HL-60 (cell line): ENCODE data around the gene MGST1.

Experiments used
- DNase-seq, 2 experiments: peaks; one replicate each; pipeline ENCODE4 v3.0.0-alpha.2; 2010 to 2020; ENCODE audit warnings: low read depth in 1 of 2, low spot score in 1 of 2
- H3K27ac ChIP-seq: fragments of 250-450 bp; sonication (Bioruptor Pico); replicated peaks from 2 replicates; pipeline ENCODE4 v1.5.1; 2020; ENCODE audit warnings: mild to moderate bottlenecking, moderate library complexity
- H3K27me3 ChIP-seq: fragments of 250-450 bp; sonication (Bioruptor Pico); 2 replicates; pipeline ENCODE4 v1.5.1; 2021; ENCODE audit warnings: mild to moderate bottlenecking, moderate library complexity; ENCODE audit not compliant: insufficient read depth, poor library complexity, severe bottlenecking
- H3K4me3 ChIP-seq: replicated peaks from 2 replicates; pipeline ENCODE4 v1.5.1; 2011; ENCODE audit warnings: mild to moderate bottlenecking, control low read depth, low read length; ENCODE audit not compliant: insufficient read depth
- GABPA ChIP-seq: IDR thresholded peaks from 2 replicates; pipeline ENCODE4 v1.6.1; 2012; ENCODE audit warnings: low read depth
- POLR2AphosphoS5 ChIP-seq: IDR thresholded peaks from 2 replicates; pipeline ENCODE4 v1.6.1; 2012; ENCODE audit warnings: low read depth
- SPI1 ChIP-seq: IDR thresholded peaks from 2 replicates; pipeline ENCODE4 v1.6.1; 2012; ENCODE audit warnings: low read depth, mild to moderate bottlenecking, borderline replicate concordance
- TF ChIP-seq, protein P1 (sequence below): IDR thresholded peaks from one replicate; pipeline ENCODE4 v1.5.1; 2011; ENCODE audit warnings: low read length, control low read depth, inconsistent platforms; ENCODE audit not compliant: insufficient read depth
- TF ChIP-seq, protein P2 (sequence below): IDR thresholded peaks from 2 replicates; pipeline ENCODE4 v1.6.1; 2012; ENCODE audit warnings: low read depth; ENCODE audit not compliant: insufficient replicate concordance

Gene MGST1

DNA sequence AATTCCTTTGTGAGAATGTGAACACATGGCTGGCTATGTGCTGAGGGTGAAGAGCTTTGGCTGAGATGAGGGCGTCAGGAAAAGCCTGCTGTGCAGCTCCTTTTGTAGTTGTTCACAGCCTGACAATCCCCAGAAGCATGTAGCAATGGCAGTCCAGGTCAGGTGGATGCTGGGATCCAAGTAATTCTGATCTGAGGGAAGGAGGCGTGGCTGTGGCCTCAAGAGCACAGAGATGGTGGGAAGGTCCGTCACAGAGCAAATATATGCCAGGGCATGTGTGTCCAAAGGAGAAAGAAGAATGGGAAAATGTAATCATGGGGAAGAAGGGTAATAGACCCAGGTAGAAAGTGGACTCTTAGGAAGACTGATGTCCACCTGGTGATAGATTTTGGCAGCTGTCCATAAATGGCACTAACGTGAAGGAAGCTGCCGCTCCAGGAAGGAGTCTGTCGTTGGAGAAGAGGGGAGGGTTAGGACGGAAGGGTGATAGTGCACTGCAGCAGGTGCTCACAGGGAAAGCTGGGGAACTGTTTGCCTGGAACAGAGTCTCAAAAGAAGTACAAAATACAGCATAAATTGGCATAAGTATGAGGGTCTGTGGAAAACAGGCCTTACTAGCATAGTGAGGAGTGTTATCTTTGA is 13.8 kb downstream of the MGST1 start:
- no peak for DNase-seq
- Histone ChIP-seq H3K27me3 (no peaks in the 10 kb centered on the region), H3K27ac (no peak overlapping the region), H3K4me3 (no peak overlapping the region)
- TF ChIP-seq SPI1, result no peak
- TF ChIP-seq POLR2AphosphoS5, result no peak
- TF ChIP-seq, protein P1, sequence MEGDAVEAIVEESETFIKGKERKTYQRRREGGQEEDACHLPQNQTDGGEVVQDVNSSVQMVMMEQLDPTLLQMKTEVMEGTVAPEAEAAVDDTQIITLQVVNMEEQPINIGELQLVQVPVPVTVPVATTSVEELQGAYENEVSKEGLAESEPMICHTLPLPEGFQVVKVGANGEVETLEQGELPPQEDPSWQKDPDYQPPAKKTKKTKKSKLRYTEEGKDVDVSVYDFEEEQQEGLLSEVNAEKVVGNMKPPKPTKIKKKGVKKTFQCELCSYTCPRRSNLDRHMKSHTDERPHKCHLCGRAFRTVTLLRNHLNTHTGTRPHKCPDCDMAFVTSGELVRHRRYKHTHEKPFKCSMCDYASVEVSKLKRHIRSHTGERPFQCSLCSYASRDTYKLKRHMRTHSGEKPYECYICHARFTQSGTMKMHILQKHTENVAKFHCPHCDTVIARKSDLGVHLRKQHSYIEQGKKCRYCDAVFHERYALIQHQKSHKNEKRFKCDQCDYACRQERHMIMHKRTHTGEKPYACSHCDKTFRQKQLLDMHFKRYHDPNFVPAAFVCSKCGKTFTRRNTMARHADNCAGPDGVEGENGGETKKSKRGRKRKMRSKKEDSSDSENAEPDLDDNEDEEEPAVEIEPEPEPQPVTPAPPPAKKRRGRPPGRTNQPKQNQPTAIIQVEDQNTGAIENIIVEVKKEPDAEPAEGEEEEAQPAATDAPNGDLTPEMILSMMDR, result no peak
- TF ChIP-seq, protein P2, sequence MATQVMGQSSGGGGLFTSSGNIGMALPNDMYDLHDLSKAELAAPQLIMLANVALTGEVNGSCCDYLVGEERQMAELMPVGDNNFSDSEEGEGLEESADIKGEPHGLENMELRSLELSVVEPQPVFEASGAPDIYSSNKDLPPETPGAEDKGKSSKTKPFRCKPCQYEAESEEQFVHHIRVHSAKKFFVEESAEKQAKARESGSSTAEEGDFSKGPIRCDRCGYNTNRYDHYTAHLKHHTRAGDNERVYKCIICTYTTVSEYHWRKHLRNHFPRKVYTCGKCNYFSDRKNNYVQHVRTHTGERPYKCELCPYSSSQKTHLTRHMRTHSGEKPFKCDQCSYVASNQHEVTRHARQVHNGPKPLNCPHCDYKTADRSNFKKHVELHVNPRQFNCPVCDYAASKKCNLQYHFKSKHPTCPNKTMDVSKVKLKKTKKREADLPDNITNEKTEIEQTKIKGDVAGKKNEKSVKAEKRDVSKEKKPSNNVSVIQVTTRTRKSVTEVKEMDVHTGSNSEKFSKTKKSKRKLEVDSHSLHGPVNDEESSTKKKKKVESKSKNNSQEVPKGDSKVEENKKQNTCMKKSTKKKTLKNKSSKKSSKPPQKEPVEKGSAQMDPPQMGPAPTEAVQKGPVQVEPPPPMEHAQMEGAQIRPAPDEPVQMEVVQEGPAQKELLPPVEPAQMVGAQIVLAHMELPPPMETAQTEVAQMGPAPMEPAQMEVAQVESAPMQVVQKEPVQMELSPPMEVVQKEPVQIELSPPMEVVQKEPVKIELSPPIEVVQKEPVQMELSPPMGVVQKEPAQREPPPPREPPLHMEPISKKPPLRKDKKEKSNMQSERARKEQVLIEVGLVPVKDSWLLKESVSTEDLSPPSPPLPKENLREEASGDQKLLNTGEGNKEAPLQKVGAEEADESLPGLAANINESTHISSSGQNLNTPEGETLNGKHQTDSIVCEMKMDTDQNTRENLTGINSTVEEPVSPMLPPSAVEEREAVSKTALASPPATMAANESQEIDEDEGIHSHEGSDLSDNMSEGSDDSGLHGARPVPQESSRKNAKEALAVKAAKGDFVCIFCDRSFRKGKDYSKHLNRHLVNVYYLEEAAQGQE, result no peak
- TF ChIP-seq GABPA, result no peak

DNA sequence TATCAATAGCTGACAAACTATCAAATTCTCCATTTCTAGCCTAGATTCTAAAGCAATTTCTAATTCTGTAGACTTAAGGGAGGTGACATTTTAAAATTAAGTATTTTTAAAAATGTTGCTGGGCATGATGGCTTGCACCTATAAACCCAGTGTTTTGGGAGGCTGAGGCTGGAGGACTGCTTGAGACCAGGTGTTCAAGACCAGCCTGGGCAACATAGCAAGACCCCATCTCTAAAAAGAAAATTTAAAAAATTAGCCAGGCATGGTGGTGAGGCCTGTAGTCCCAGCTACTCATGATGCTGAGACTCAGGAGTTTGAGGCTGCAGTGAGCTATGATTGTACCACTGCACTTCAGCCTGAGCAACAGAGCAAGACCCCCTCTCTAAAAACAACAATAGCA is 15.1 kb downstream of the MGST1 start:
- TF ChIP-seq POLR2AphosphoS5 (no peak), GABPA (no peak), SPI1 (no peak)
- TF ChIP-seq, protein P1, result no peak
- TF ChIP-seq, protein P2, result no peak
- H3K27ac ChIP-seq, result no peak overlapping the region
- no peak for DNase-seq
- no peaks in the 10 kb centered on the region for H3K27me3 ChIP-seq
- no peak overlapping the region for H3K4me3 ChIP-seq

DNA sequence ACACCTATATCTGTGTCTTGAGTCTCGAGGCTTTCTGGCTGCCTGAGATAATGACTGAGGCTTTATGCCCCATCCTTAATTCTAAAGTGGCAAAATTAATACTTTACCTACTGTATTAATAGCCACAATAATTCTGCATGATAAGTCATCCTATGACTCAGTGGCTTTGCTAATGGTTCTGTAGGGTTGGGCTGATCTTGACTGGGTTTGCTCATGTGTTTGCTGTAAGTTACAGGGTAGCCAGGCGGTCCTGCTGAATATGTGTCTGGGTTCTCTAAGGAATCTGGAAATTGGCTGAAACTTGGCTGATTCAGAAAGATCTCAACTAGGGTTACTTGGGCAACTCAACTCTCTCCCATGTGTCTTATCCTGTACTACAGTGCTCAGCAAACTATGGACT is 21.7 kb downstream of the MGST1 start:
- no peaks in the 10 kb centered on the region for H3K27me3 ChIP-seq
- no peak overlapping the region for H3K27ac ChIP-seq
- H3K4me3 ChIP-seq, result no peak overlapping the region
- TF ChIP-seq GABPA (no peak), POLR2AphosphoS5 (no peak), SPI1 (no peak)
- TF ChIP-seq, protein P2, result no peak
- TF ChIP-seq, protein P1, result no peak
- no peak for DNase-seq
